K562 (cell line): Measurements from ENCODE around the gene PLEKHN1. TPM values are rescaled to one million over a fixed set of nuclear protein-coding genes. Genes with fewer than 3 reads are reported as not detected.

Experiments
- CCAR2 ChIP-seq: fragments of 200-400 bp; formaldehyde crosslinking; IDR thresholded peaks from 2 replicates; pipeline ENCODE4 v1.6.1; 2017; ENCODE audit warnings: mild to moderate bottlenecking, low read depth, low read length
- CEBPG ChIP-seq, 3 experiments: fragments of 200-800 bp in 1 of 3; sonication (Bioruptor generic) in 1 of 3; sonication (generic) in 1 of 3; formaldehyde crosslinking in 1 of 3; IDR thresholded peaks in 2 of 3; conservative IDR thresholded peaks in 1 of 3; 2 replicates each; pipeline versions ENCODE4 v1.6.1 to v1.8.0; 2016 to 2022; ENCODE audit warnings: missing compliant biosample characterization in 2 of 3, missing genetic modification characterization in 2 of 3, mild to moderate bottlenecking in 1 of 3, missing genetic modification reagents in 1 of 3
- CREB5 ChIP-seq: fragments of 250-450 bp; sonication (Bioruptor Pico); IDR thresholded peaks from 2 replicates; pipeline ENCODE4 v1.5.0; 2020; ENCODE audit warnings: mild to moderate bottlenecking
- CUX1 ChIP-seq: fragments of 200-800 bp; sonication (Bioruptor generic); IDR thresholded peaks from 2 replicates; pipeline ENCODE4 v1.6.1; 2016; ENCODE audit warnings: missing genetic modification characterization, missing compliant biosample characterization
- DDX20 ChIP-seq: fragments of 450-650 bp; IDR thresholded peaks from 2 replicates; pipeline ENCODE4 v1.6.1; 2016; ENCODE audit warnings: missing genetic modification characterization, low read depth, mild to moderate bottlenecking, missing compliant biosample characterization, moderate library complexity
- DMBX1 ChIP-seq: fragments of 250-450 bp; sonication (Bioruptor Pico); IDR thresholded peaks from 2 replicates; pipeline ENCODE4 v1.8.0; 2022; ENCODE audit warnings: inconsistent platforms, mild to moderate bottlenecking, moderate library complexity, borderline replicate concordance
- GABPB2 ChIP-seq: fragments of 250-450 bp; sonication (Bioruptor Pico); conservative IDR thresholded peaks from 2 replicates; pipeline ENCODE4 v1.5.1; 2021; ENCODE audit warnings: mild to moderate bottlenecking
- HMBOX1 ChIP-seq: sonication (generic); IDR thresholded peaks from 2 replicates; pipeline ENCODE4 v1.6.1; 2016
- HSF4 ChIP-seq: fragments of 250-450 bp; sonication (Bioruptor Pico); IDR thresholded peaks from 2 replicates; pipeline ENCODE4 v2.1.2; 2022; ENCODE audit warnings: mild to moderate bottlenecking, moderate library complexity, borderline replicate concordance
- MXD1 ChIP-seq: fragments of 250-450 bp; sonication (Bioruptor Pico); IDR thresholded peaks from 2 replicates; pipeline ENCODE4 v1.8.0; 2021; ENCODE audit warnings: borderline replicate concordance, mild to moderate bottlenecking, moderate library complexity; ENCODE audit not compliant: poor library complexity, severe bottlenecking
- NR1H2 ChIP-seq: sonication (generic); formaldehyde crosslinking; IDR thresholded peaks from 2 replicates; pipeline ENCODE4 v1.4.0; 2020; ENCODE audit warnings: mild to moderate bottlenecking, missing genetic modification reagents
- PCBP2 ChIP-seq: fragments of 200-400 bp; formaldehyde crosslinking; IDR thresholded peaks from 2 replicates; pipeline ENCODE4 v1.6.1; 2018; ENCODE audit warnings: low read length, low read depth, mild to moderate bottlenecking, moderate library complexity; ENCODE audit not compliant: poor library complexity, severe bottlenecking
- PHB2 ChIP-seq: fragments of 450-650 bp; IDR thresholded peaks from 2 replicates; pipeline ENCODE4 v1.6.1; 2017; ENCODE audit warnings: low read depth
- RAD51 ChIP-seq: fragments of 450-650 bp; IDR thresholded peaks from 2 replicates; pipeline ENCODE4 v1.7.1; 2016; ENCODE audit warnings: low read depth, mild to moderate bottlenecking, borderline replicate concordance
- RNF2 ChIP-seq: sonication (generic); IDR thresholded peaks from 2 replicates; pipeline ENCODE4 v1.6.1; 2016
- SIX5 ChIP-seq, 2 experiments: IDR thresholded peaks; 2 replicates each; pipeline ENCODE4 v1.6.1; 2011; ENCODE audit warnings: low read length in 2 of 2, borderline replicate concordance in 1 of 2, low read depth in 1 of 2, mild to moderate bottlenecking in 1 of 2, moderate library complexity in 1 of 2; ENCODE audit not compliant: insufficient read depth in 1 of 2
- SMARCE1 ChIP-seq: fragments of 450-650 bp; IDR thresholded peaks from 2 replicates; pipeline ENCODE4 v1.7.1; 2016; ENCODE audit warnings: mild to moderate bottlenecking
- ZNF133 ChIP-seq: fragments of 250-450 bp; sonication (Bioruptor Pico); IDR thresholded peaks from 2 replicates; pipeline ENCODE4 v1.4.0; 2020; ENCODE audit warnings: mild to moderate bottlenecking
- ZSCAN32 ChIP-seq: fragments of 450-650 bp; formaldehyde crosslinking; IDR thresholded peaks from 2 replicates; pipeline ENCODE4 v1.4.0; 2020; ENCODE audit warnings: mild to moderate bottlenecking, moderate library complexity
- polyA plus RNA-seq, 8 experiments: library from polyadenylated mRNA; depleted of rRNA in 4 of 8; stranded (reverse) in 5 of 8; unstranded in 3 of 8; fragments of >200 nt; fragmentation: Nextera tagmentation in 2 of 8; fragmentation: Illumina TruSeq in 1 of 8; extraction: Ambion mirVana in 2 of 8; extraction: Trizol in 1 of 8; gene quantifications; 2 replicates each; pipeline versions ENCODE4 v1.2.1 to v1.2.3, GENCODE V29; 2011 to 2014; ENCODE audit warnings: inconsistent platforms in 1 of 8, missing spikeins in 1 of 8
- total RNA-seq, 7 experiments: library from RNA; depleted of rRNA in 6 of 7; stranded (reverse); fragments of >200 nt in 6 of 7; fragmentation: Illumina TruSeq in 2 of 7; extraction: Trizol in 2 of 7; gene quantifications; 2 replicates each; pipeline versions ENCODE4 v1.2.1 to v1.2.3, GENCODE V29; 2011 to 2021; ENCODE audit warnings: low replicate concordance in 1 of 7

The PLEKHN1 gene
- total and polyA plus RNA-seq, 9 of the 15 experiments (the other 6 are each of a cell fraction or from before 2014, with no cell fraction given): 0.07 to 1.5 (median 0.13) TPM; not detected in 2

GRCh38 chr1:1000357-1001056 lies 34.2 kb downstream of the PLEKHN1 start (continued):
- TF ChIP-seq CUX1 (CRISPR knock-in tag) (no peak), CREB5 (CRISPR knock-in tag) (no peak; the same call in 1 of the 2 replicates), HSF4 (no peak), GABPB2 (CRISPR knock-in tag) (peak; percentile 94; the same call in 1 of the 2 replicates), PCBP2 (peak; percentile 75), HMBOX1 (no peak), RNF2 (peak; percentile 85; the same call in 1 of the 2 replicates), RAD51 (peak; percentile 80), DDX20 (tag) (no peak), CEBPG (CRISPR knock-in tag; IDR thresholded peaks at IDR 0.05) (peak; percentile 98), CEBPG (tag; conservative IDR thresholded peaks at IDR 0.05 in 1 of 2, IDR thresholded peaks at IDR 0.05 in 1 of 2) (peak; percentile 97), PHB2 (no peak), ZNF133 (CRISPR knock-in tag) (no peak), SMARCE1 (0 out of 2 replicates have a peak, but pooled peaks have one; percentile 43), ZSCAN32 (CRISPR knock-in tag) (no peak), CCAR2 (no peak), SIX5 (IDR thresholded peaks at IDR 0.05; ENCODE audit: borderline replicate concordance in 1 of 2, insufficient read depth in 1 of 2, low read depth in 1 of 2, low read length in 2 of 2) (no peak), NR1H2 (CRISPR knock-in tag) (peak; percentile 96), MXD1 (peak; percentile 16), DMBX1 (CRISPR knock-in tag) (peak; percentile 81)
